ENCODE results near the gene ECI2. TPM values are rescaled to one million over a fixed set of nuclear protein-coding genes. Genes with fewer than 3 reads are reported as not detected.
A peak's percentile ranks its signal among the peaks of the same experiment; 100 is the strongest.

Gene ECI2
- total and polyA plus RNA-seq, 2 of the 13 experiments (the other 11 are each of a cell fraction or from before 2014, with no cell fraction given), result 78.5 to 228 TPM

DNA sequence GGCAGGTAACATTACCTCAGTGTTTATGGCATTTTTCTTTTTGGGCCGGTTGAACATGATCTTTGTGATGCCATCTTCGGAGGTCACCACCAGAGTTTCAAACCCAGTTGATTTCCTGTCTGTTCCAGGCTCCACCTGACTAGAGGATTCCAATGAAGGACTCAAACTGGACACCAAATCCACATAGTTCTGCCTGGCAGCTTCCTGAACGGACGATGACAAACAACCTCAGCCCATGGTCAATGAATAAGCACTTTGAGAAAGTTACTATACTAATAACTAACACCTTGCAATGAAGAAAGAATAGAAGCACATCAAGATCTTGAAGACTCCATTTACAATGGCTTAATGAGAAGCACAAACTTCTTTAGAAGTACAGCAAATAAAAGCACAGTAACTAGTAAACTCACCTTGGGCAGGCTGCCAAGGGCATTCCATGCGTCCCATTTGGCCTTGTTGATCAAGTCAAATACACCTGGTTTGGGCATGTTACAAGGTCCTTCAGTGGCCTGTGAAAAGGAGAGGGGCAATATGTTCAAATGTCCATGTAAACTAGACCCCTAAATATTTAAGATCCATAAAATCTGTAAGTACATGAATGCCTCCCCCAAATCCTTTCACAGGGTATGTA is 4.9 kb downstream of the ECI2 start (continued):
- peak; percentile 87 for TF ChIP-seq FOXP4 (CRISPR knock-in tag; IDR thresholded peaks at IDR 0.05)
- TF ChIP-seq, protein P1, sequence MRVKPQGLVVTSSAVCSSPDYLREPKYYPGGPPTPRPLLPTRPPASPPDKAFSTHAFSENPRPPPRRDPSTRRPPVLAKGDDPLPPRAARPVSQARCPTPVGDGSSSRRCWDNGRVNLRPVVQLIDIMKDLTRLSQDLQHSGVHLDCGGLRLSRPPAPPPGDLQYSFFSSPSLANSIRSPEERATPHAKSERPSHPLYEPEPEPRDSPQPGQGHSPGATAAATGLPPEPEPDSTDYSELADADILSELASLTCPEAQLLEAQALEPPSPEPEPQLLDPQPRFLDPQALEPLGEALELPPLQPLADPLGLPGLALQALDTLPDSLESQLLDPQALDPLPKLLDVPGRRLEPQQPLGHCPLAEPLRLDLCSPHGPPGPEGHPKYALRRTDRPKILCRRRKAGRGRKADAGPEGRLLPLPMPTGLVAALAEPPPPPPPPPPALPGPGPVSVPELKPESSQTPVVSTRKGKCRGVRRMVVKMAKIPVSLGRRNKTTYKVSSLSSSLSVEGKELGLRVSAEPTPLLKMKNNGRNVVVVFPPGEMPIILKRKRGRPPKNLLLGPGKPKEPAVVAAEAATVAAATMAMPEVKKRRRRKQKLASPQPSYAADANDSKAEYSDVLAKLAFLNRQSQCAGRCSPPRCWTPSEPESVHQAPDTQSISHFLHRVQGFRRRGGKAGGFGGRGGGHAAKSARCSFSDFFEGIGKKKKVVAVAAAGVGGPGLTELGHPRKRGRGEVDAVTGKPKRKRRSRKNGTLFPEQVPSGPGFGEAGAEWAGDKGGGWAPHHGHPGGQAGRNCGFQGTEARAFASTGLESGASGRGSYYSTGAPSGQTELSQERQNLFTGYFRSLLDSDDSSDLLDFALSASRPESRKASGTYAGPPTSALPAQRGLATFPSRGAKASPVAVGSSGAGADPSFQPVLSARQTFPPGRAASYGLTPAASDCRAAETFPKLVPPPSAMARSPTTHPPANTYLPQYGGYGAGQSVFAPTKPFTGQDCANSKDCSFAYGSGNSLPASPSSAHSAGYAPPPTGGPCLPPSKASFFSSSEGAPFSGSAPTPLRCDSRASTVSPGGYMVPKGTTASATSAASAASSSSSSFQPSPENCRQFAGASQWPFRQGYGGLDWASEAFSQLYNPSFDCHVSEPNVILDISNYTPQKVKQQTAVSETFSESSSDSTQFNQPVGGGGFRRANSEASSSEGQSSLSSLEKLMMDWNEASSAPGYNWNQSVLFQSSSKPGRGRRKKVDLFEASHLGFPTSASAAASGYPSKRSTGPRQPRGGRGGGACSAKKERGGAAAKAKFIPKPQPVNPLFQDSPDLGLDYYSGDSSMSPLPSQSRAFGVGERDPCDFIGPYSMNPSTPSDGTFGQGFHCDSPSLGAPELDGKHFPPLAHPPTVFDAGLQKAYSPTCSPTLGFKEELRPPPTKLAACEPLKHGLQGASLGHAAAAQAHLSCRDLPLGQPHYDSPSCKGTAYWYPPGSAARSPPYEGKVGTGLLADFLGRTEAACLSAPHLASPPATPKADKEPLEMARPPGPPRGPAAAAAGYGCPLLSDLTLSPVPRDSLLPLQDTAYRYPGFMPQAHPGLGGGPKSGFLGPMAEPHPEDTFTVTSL (CRISPR knock-in tag; IDR thresholded peaks at IDR 0.05; ENCODE audit: borderline replicate concordance), result peak; percentile 75; the same call in 1 of the 2 replicates
- no peak for TF ChIP-seq EEA1 (CRISPR knock-in tag; IDR thresholded peaks at IDR 0.05; ENCODE audit: borderline replicate concordance)
- TF ChIP-seq ZNF484 (CRISPR knock-in tag; IDR thresholded peaks at IDR 0.05; ENCODE audit: borderline replicate concordance, low read depth), result no peak
- no peak for TF ChIP-seq ZNF282 (IDR thresholded peaks at IDR 0.05; ENCODE audit: partially characterized antibody)
- no peak for TF ChIP-seq ZNF772 (CRISPR knock-in tag; IDR thresholded peaks at IDR 0.05)
- TF ChIP-seq, protein P2, sequence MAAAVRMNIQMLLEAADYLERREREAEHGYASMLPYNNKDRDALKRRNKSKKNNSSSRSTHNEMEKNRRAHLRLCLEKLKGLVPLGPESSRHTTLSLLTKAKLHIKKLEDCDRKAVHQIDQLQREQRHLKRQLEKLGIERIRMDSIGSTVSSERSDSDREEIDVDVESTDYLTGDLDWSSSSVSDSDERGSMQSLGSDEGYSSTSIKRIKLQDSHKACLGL (CRISPR knock-in tag; IDR thresholded peaks at IDR 0.05), result no peak
- TF ChIP-seq KDM4B (CRISPR knock-in tag; IDR thresholded peaks at IDR 0.05), result no peak
- peak; percentile 78 for TF ChIP-seq NFIC (IDR thresholded peaks at IDR 0.05; ENCODE audit: low read length)
- no peak for TF ChIP-seq MIER3 (CRISPR knock-in tag; IDR thresholded peaks at IDR 0.05; ENCODE audit: borderline replicate concordance)
- TF ChIP-seq, protein P3, sequence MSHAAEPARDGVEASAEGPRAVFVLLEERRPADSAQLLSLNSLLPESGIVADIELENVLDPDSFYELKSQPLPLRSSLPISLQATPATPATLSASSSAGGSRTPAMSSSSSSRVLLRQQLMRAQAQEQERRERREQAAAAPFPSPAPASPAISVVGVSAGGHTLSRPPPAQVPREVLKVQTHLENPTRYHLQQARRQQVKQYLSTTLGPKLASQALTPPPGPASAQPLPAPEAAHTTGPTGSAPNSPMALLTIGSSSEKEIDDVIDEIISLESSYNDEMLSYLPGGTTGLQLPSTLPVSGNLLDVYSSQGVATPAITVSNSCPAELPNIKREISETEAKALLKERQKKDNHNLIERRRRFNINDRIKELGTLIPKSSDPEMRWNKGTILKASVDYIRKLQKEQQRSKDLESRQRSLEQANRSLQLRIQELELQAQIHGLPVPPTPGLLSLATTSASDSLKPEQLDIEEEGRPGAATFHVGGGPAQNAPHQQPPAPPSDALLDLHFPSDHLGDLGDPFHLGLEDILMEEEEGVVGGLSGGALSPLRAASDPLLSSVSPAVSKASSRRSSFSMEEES (CRISPR knock-in tag; IDR thresholded peaks at IDR 0.05), result no peak
- TF ChIP-seq MAFK (conservative IDR thresholded peaks at IDR 0.05 in 1 of 2, IDR thresholded peaks at IDR 0.05 in 1 of 2; ENCODE audit: low read length in 2 of 2), result no peak
- no peak for TF ChIP-seq ZKSCAN8 (CRISPR knock-in tag; IDR thresholded peaks at IDR 0.05; ENCODE audit: borderline replicate concordance)
- TF ChIP-seq ZNF24 (IDR thresholded peaks at IDR 0.05), result no peak
- 0 out of 2 replicates have a peak, but pooled peaks have one; percentile 55 for TF ChIP-seq ZNF430 (CRISPR knock-in tag; IDR thresholded peaks at IDR 0.05)
- TF ChIP-seq ETV6 (CRISPR knock-in tag; conservative IDR thresholded peaks at IDR 0.05), result no peak
- TF ChIP-seq SAP130 (CRISPR knock-in tag; IDR thresholded peaks at IDR 0.05; ENCODE audit: low read depth), result peak; percentile 75
- no peak for TF ChIP-seq ZNF550 (CRISPR knock-in tag; IDR thresholded peaks at IDR 0.05; ENCODE audit: borderline replicate concordance)
- peak; percentile 65 for TF ChIP-seq ZGPAT (CRISPR knock-in tag; IDR thresholded peaks at IDR 0.05)

Measured in HepG2 (cell line).